Measurements from ENCODE around the gene SCART1. TPM values are rescaled to one million over a fixed set of nuclear protein-coding genes. Genes with fewer than 3 reads are reported as not detected.

SCART1 gene
- total and polyA plus RNA-seq, 10 of the 15 experiments (the other 5 are each of a cell fraction or from before 2014, with no cell fraction given): 0.05 to 22.0 (median 0.58) TPM

DNA sequence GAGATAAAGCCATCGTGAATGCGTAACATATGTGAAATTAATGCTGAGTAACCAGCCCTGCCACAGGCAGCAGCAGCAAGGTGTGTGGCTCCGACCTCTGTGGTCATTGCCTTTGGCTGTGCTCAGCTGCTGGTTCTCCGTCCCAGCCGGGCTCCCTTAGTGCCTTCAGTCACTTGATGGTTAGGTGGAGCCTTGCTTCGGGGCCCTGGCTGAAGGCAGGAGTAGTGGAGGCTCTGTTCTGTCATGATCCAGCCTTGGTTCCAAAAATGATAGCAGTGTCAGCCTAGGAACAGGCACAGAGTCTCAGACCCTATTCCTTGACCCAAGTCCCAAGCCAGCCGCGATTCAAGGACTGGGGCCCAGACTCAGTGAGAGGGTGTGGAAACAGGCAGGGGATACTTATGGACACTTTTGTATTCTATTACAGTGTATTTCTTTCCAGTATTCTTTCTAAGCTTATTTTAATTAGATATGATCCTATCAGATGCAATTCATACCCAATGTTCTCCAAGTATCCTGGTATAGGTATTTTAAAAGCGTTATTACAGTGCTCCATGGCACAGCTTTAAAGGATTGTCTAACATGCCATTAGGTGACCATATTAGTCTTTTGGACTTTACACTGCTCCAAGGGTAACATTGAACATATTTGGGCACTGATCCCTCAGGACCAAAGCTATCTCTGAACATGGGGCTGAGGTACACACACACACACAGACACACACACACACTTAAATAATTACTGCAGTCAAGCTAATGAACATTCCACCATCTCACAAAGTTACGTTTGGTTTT, 9.0 kb downstream of the SCART1 start:
- Histone ChIP-seq H2AFZ (ENCODE audit: control insufficient read depth, low read depth, low read length) (no peak overlapping the region), H3K4me2 (ENCODE audit: control insufficient read depth, insufficient read depth) (no peak overlapping the region), H3K9ac (ENCODE audit: control insufficient read depth, insufficient read depth, low read length) (no peak overlapping the region), H3K9me3 (replicated peaks; ENCODE audit: control insufficient read depth, insufficient read depth, low read length) (no peaks in the 10 kb centered on the region; the same call in 2 of the 3 replicates), H3K4me3 (no peak overlapping the region), H3K27me3 (replicated peaks in 1 of 2; ENCODE audit: control insufficient read depth in 2 of 2, insufficient read depth in 2 of 2, low read length in 1 of 2) (no peaks in the 10 kb centered on the region), H3K4me1 (ENCODE audit: control insufficient read depth, insufficient read depth, low read length) (no peaks in the 10 kb centered on the region), H3K36me3 (ENCODE audit: control insufficient read depth in 2 of 2, insufficient read depth in 2 of 2, low read length in 1 of 2) (no peaks in the 10 kb centered on the region), H3K79me2 (ENCODE audit: control insufficient read depth, insufficient read depth, low read length) (no peaks in the 10 kb centered on the region), H4K20me1 (ENCODE audit: control insufficient read depth, insufficient read depth) (no peaks in the 10 kb centered on the region), H3K27ac (ENCODE audit: control insufficient read depth, insufficient read depth) (no peak overlapping the region)
- ATAC-seq: no peak
- whole genome bisulfite sequencing (ENCODE audit: insufficient coverage, insufficient replicate concordance, low lambda C conversion rate, missing lambda C conversion rate): 44% methylated on average over 10 of the region's 10 CpGs
- FAIRE-seq: no peak
- TF ChIP-seq ASH2L (IDR thresholded peaks at IDR 0.05; ENCODE audit: borderline replicate concordance, low read depth): no peak
- in situ Hi-C loops (cut with MboI): no loop called here
- ChIA-PET RAD21 (ENCODE audit: unreplicated experiment) (no interaction called here), CTCF (no interaction called here), SMC1A (ENCODE audit: uncharacterized antibody, unreplicated experiment) (interaction anchor here (0.6 kb wide), 1 partner anchor 14 kb away, joined by 3 read pairs; no protein-coding TSS in a partner anchor), POLR2A (no interaction called here)
- intact Hi-C loops (cut with micrococcal nuclease; ENCODE audit: unreplicated experiment): no loop called here
- DNase-seq (ENCODE audit: low read depth, low spot score): no peak
- BruUV-seq (replicated peaks): no TSS peak

DNA sequence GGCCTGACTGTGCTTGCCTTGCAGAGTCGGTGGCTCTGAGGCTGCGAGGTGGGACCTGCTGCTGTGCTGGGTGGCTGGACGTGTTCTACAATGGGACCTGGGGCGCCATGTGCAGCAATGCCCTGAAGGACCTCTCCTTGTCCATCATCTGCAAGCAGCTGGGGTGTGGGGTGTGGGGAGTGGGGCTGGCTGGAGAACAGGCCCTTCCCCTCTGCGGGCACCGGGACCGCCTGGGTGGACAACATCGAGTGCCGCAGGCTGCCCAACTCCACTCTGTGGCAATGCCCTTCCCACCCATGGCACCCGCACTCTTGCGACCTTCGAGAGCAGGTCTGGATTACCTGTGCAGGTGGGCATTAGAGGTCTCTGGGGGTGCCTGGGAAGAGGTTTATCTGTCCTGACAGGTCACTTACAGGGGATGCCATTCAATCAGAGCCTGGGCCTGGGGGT, 10.9 kb downstream of the SCART1 start:
- no peaks in the 10 kb centered on the region for H3K27me3 ChIP-seq (replicated peaks in 1 of 2; ENCODE audit: control insufficient read depth in 2 of 2, insufficient read depth in 2 of 2, low read length in 1 of 2)
- no peak for FAIRE-seq
- H3K9ac ChIP-seq (ENCODE audit: control insufficient read depth, insufficient read depth, low read length): no peak overlapping the region
- ChIA-PET RAD21 (ENCODE audit: unreplicated experiment) (no interaction called here), SMC1A (ENCODE audit: uncharacterized antibody, unreplicated experiment) (interaction anchor here (0.5 kb wide), 1 partner anchor 15 kb away, joined by 3 read pairs; no protein-coding TSS in a partner anchor), POLR2A (no interaction called here), CTCF (interaction anchor here (1.3 kb wide), 1 partner anchor 26 kb away, joined by 6 read pairs; no protein-coding TSS in a partner anchor)
- no peaks in the 10 kb centered on the region for H4K20me1 ChIP-seq (ENCODE audit: control insufficient read depth, insufficient read depth)
- in situ Hi-C loops (cut with MboI) (no loop called here), intact Hi-C loops (cut with micrococcal nuclease; ENCODE audit: unreplicated experiment) (no loop called here)
- H3K79me2 ChIP-seq (ENCODE audit: control insufficient read depth, insufficient read depth, low read length): no peaks in the 10 kb centered on the region
- H3K4me1 ChIP-seq (ENCODE audit: control insufficient read depth, insufficient read depth, low read length): no peaks in the 10 kb centered on the region
- H3K9me3 ChIP-seq (replicated peaks; ENCODE audit: control insufficient read depth, insufficient read depth, low read length): no peaks in the 10 kb centered on the region; the same call in 2 of the 3 replicates
- no peak overlapping the region for H3K27ac ChIP-seq (ENCODE audit: control insufficient read depth, insufficient read depth)
- no peaks in the 10 kb centered on the region for H3K36me3 ChIP-seq (ENCODE audit: control insufficient read depth in 2 of 2, insufficient read depth in 2 of 2, low read length in 1 of 2)
- no peak overlapping the region for H3K4me3 ChIP-seq
- BruUV-seq (replicated peaks): no TSS peak
- WGBS (ENCODE audit: insufficient coverage, insufficient replicate concordance, low lambda C conversion rate, missing lambda C conversion rate): 64% methylated on average over 11 of the region's 12 CpGs
- no peak for DNase-seq (ENCODE audit: low read depth, low spot score)
- no peak overlapping the region for H3K4me2 ChIP-seq (ENCODE audit: control insufficient read depth, insufficient read depth)
- no peak for ATAC-seq
- H2AFZ ChIP-seq (ENCODE audit: control insufficient read depth, low read depth, low read length): no peak overlapping the region
- TF ChIP-seq, protein P1, sequence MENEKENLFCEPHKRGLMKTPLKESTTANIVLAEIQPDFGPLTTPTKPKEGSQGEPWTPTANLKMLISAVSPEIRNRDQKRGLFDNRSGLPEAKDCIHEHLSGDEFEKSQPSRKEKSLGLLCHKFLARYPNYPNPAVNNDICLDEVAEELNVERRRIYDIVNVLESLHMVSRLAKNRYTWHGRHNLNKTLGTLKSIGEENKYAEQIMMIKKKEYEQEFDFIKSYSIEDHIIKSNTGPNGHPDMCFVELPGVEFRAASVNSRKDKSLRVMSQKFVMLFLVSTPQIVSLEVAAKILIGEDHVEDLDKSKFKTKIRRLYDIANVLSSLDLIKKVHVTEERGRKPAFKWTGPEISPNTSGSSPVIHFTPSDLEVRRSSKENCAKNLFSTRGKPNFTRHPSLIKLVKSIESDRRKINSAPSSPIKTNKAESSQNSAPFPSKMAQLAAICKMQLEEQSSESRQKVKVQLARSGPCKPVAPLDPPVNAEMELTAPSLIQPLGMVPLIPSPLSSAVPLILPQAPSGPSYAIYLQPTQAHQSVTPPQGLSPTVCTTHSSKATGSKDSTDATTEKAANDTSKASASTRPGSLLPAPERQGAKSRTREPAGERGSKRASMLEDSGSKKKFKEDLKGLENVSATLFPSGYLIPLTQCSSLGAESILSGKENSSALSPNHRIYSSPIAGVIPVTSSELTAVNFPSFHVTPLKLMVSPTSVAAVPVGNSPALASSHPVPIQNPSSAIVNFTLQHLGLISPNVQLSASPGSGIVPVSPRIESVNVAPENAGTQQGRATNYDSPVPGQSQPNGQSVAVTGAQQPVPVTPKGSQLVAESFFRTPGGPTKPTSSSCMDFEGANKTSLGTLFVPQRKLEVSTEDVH (IDR thresholded peaks at IDR 0.05; ENCODE audit: low read depth, partially characterized antibody): no peak
- TF ChIP-seq, protein P2, sequence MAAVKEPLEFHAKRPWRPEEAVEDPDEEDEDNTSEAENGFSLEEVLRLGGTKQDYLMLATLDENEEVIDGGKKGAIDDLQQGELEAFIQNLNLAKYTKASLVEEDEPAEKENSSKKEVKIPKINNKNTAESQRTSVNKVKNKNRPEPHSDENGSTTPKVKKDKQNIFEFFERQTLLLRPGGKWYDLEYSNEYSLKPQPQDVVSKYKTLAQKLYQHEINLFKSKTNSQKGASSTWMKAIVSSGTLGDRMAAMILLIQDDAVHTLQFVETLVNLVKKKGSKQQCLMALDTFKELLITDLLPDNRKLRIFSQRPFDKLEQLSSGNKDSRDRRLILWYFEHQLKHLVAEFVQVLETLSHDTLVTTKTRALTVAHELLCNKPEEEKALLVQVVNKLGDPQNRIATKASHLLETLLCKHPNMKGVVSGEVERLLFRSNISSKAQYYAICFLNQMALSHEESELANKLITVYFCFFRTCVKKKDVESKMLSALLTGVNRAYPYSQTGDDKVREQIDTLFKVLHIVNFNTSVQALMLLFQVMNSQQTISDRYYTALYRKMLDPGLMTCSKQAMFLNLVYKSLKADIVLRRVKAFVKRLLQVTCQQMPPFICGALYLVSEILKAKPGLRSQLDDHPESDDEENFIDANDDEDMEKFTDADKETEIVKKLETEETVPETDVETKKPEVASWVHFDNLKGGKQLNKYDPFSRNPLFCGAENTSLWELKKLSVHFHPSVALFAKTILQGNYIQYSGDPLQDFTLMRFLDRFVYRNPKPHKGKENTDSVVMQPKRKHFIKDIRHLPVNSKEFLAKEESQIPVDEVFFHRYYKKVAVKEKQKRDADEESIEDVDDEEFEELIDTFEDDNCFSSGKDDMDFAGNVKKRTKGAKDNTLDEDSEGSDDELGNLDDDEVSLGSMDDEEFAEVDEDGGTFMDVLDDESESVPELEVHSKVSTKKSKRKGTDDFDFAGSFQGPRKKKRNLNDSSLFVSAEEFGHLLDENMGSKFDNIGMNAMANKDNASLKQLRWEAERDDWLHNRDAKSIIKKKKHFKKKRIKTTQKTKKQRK (IDR thresholded peaks at IDR 0.05; ENCODE audit: low read depth, low read length): no peak
- TF ChIP-seq CHD4 (IDR thresholded peaks at IDR 0.05) (no peak), ETV6 (conservative IDR thresholded peaks at IDR 0.05 in 1 of 2, IDR thresholded peaks at IDR 0.05 in 1 of 2; ENCODE audit: borderline replicate concordance in 1 of 2, low read depth in 1 of 2) (no peak), HDGF (IDR thresholded peaks at IDR 0.05) (no peak), STAT1 (conservative IDR thresholded peaks at IDR 0.05) (no peak), DPF2 (IDR thresholded peaks at IDR 0.05) (no peak), ZSCAN29 (IDR thresholded peaks at IDR 0.05) (no peak), SMAD1 (IDR thresholded peaks at IDR 0.05; ENCODE audit: low read depth, partially characterized antibody) (no peak)
